ENCODE results near the gene CD276.
"Not testable (repeated sequence)": the region's sequence is repeated elsewhere in the genome, so short reads cannot be mapped to it uniquely, and the experiment has no call there.

The CD276 gene

DNA sequence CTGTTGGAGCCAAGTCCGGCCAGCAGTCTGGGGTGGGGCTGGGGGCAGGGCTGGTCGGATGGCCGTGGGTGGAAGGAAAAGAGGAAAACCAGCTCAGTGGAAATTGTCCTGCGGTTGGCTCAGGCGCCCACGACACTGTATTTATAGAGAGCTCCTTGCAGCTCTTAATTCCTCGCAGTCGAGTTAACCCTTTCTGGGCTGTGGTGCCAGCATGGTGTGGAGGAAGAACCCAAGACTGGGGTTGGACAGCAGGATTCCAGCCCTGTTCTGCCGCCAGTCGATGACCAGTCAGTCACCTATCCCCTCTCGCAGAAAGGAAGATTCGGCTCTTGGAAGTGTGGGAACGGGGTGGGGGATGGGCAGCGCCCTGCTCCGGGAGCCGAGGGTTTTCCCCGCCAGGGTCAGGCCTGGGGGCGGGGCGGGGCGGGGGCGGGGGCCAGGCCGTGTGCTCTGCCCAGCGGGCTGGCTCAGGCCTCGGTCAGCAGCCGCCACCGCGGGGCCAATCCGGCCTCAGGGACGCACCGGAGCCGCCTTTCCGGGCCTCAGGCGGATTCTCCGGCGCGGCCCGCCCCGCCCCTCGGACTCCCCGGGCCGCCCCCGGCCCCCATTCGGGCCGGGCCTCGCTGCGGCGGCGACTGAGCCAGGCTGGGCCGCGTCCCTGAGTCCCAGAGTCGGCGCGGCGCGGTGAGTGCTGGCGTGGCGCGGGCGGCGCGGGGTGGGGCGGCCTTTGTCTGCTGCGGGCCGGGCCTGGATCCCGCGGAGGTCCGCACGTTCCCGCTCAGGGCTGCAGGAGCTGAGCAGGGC, at the start of gene CD276:
Gene CD276 (plus strand): TSS at position 607 of the 804 bp plus-strand sequence. CDS start 15,257 bp downstream, outside the sequence.
- peak in 1 of 2 experiments; percentile 66 for DNase-seq

GRCh38 chr15:73637527-73637926, 46.7 kb upstream of the CD276 start:
- DNase-seq: no peak

DNA sequence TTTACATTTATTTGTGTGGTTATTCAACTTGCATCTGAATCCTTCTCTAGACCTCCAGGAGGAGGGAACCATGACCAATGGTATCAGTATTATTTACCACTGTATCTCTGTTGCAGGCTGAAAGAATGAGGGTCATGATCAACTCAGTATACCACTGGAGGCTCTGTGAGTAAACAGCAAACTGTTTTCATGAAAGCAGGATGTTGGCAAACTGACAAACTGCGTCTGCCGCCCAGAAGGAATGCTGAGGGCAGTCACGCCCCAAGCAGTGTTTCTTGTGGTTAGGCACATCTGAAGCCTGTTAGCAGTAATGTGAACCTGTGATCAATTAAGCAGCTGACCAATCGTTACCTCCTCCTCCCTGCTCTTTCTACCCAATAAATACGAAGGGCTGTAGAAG, 44.7 kb upstream of the CD276 start:
- not testable (repeated sequence) for DNase-seq

DNA sequence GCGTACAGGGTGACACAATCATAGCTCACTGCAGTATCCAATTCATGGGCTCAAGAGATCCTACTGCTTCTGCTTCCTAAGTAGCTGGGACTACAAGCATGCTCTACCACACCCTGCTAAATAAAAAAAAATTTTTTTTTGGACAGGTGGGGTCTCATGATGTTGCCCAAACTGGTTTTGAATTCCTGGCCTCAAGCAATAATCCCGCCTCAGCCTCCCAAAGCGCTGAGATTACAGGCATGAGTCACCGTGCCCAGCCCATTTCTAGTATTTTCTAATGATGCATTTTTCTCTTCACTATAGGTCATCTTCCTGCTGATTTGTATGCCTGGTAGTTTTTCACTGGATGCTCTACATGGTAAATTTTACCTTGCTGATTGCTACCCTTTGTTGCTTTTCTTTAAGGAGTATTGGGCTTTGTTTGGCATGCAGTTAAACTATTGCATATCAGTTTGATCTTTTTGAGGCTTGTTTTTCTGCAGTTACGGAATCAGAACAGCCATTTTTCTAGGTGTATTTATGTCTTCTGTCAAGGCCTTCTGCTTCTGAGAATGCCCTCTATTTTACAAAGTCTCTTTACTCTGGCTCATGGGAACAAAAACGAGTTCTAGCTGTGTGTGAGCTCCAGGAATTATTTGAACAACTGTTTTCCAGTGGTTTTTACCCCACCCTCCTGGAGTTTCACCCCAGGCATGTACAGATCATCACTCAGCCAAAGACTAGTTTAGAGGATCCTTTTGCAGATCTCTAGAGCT, 36.7 kb upstream of the CD276 start:
- DNase-seq: no peak

GRCh38 chr15:73648014-73648295, 36.2 kb upstream of the CD276 start:
- DNase-seq: no peak

GRCh38 chr15:73650416-73651126, 33.6 kb upstream of the CD276 start:
- no peak for DNase-seq

DNA sequence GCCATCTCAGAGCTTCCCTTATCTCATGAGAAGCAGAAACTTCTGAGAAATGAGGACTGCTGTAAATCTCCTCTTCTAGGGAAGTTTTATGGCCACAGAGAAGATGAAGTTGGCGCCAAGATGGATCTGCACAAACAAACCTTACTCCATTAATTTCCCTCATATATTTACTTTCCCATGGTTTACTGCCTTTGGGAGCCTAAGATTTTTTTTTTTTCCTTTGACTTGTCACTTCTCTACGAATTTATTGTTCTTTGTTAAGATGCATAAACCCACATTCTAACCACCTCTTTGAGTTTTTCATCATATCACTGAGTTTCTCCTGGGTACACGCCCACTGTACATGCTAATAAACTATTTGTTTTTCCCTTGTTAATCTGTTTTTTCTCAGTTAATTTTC, 29.5 kb upstream of the CD276 start:
- no peak for DNase-seq

- DNase-seq: no peak
Observed at GRCh38 chr15:73655724-73656123, 28.5 kb upstream of the CD276 start.

DNA sequence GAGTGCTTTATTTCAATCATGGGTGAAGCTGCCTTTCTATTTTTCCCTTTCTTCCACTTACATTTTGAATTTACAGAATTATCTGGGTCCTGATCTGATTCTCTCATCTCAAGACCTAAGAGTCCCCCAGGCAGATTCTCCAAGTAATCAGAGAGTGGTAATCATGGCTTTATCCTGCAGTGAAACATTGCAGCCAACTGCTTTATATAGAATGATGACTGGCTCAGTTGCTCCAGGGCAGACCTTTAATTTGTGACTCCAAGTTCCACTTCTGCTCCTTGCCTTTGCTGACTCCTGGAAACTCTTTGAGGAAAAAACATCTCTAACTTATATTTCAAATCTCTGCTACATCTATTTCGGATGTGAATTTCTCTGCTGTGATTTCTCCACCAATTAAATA, 25.5 kb upstream of the CD276 start:
- no peak for DNase-seq

DNA sequence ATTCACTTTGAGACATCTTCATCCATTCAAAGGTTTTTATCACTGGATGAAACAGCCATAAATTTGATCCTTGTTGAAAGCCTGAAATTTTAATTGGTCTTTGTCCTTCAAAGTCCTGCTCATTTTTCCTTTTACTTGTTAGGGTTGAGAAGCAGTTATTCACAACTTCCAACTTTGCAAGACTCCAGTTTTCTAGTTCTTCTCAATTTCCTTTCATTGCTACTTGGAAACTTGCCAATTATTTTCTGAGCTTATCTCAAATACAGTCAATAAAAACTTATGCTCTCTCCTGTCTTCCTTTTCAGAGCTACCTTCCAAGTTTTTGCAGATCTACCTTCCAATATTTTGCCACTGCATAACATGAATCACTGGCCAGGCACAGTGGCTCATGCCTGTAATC, 23.7 kb upstream of the CD276 start:
- no peak for DNase-seq

DNA sequence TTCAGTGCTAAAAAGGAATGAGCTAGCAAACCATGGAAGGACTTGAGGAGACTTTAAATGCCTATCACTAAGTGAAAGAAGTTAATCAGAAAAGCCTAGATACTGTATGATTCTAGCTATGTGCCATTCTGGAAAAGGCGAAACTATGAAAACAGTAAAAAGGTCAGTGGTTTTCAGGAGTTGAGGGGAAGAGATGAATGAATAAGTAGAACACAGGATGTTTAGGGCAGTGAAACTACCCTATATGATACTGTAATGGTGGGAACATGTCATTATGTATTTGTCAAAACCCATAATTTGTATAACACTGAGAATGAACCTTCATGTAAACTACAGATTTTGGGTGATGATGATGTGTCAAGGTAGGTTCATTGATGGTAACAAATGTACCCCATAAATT, 9.6 kb upstream of the CD276 start:
- no peak for DNase-seq

- DNase-seq: peak in 1 of 2 experiments; percentile 69
Observed at GRCh38 chr15:73677146-73677607, 7.0 kb upstream of the CD276 start.

GRCh38 chr15:73677733-73678132, 6.5 kb upstream of the CD276 start:
- DNase-seq: no peak

GRCh38 chr15:73678498-73678897, 5.7 kb upstream of the CD276 start:
- no peak for DNase-seq

GRCh38 chr15:73679180-73679579, 5.0 kb upstream of the CD276 start:
- peak in 1 of 2 experiments; percentile 63 for DNase-seq

DNA sequence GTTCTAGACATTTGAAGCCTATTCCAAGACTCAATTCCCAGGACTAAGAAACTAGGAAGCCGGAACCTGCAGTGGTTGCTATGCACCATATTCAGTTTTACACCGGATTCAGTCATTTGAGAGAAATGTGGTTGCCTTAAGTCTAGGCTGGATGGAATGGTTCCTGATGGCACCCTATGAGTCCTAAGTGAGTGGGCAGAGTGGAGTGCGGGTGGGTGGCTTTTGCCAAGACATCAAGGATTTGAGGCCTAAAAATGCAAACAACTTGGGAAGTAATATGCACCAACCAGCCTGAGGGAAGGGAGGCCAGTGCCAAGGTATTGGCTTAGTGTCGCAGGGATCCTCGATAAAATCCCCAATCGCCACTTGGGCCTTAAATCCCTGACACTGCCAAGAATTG, 4.2 kb upstream of the CD276 start:
- no peak for DNase-seq

DNA sequence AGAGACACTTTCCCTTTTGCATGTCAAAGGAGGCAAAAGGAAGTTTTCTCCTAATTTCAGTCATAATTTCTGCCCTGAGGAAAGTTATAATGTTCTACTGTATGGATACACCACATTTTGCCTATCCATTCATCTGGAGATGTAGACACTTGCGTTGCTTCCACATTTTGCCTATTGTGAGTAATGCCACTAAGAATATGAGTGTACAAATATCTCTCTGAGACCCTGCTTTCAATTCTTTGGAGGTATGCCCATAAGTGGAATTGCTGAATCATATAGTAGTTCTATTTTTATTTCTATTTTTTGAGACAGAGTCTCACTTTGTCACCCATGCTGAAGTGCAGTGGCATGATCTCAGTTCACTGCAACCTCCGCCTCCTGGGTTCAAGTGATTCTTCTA, 3.6 kb upstream of the CD276 start:
- no peak for DNase-seq

GRCh38 chr15:73681063-73681462, 3.1 kb upstream of the CD276 start:
- DNase-seq: no peak

- DNase-seq: no peak
Observed at GRCh38 chr15:73681856-73682599, 2.2 kb upstream of the CD276 start.

DNA sequence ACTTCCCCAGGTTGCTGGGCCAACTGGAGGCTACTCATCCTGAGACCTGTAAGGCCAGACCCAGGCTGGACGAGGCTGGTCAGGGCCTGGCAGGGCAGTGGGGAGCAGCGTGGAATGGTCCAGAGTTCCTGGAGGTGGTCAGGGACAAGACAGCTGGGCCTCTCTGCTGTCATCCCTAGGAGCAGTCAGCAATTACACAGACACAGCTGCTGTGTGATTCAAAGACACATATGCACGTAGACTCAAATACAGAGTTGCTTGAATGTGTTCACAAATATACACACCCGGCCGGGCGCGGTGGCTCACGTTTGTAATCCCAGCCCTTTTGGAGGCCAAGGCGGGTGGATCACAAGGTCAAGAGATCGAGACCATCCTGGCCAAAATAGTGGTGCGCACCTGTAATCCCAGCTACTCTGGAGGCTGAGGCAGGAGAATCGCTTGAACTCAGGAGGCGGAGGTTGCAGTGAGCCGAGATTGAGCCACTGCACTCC, 1.5 kb upstream of the CD276 start:
- DNase-seq: no peak

- peak in 1 of 2 experiments; percentile 47 for DNase-seq
Observed at GRCh38 chr15:73683257-73683776, 866 bp upstream of the CD276 start.

Data from NCI-H526 (cell line).